Endothelial cell of umbilical vein (primary cell): Measurements from ENCODE around the gene CCDC150. TPM values are rescaled to one million over a fixed set of nuclear protein-coding genes. Genes with fewer than 3 reads are reported as not detected.
"Not testable (repeated sequence)": the region's sequence is repeated elsewhere in the genome, so short reads cannot be mapped to it uniquely, and the experiment has no call there.

Experiments
- BruUV-seq: library from RNA; stranded (reverse); fragments of 400-500 nt; replicated peaks from 2 replicates; lab custom pipeline; 2021; lab: Mats Ljungman, UMichigan
- CTCF ChIA-PET: fragments of 300-600, 350-600 bp; sonication (Branson Sonifier 250); formaldehyde crosslinking; loops from one replicate; lab custom pipeline; 2021; ENCODE audit warnings: antibody characterized with exemption, inconsistent platforms; lab: Charles Lee
- POLR2A ChIA-PET: fragments of 300-600, 350-600 bp; sonication (Branson Sonifier 250); formaldehyde crosslinking; loops from one replicate; lab custom pipeline; 2021; ENCODE audit warnings: antibody characterized with exemption, inconsistent platforms; lab: Charles Lee
- DNase-seq: peaks from one replicate; pipeline ENCODE4 v3.0.0-alpha.2; 2011; ENCODE audit warnings: low read depth, low spot score
- FAIRE-seq: peaks from 2 replicates; lab custom pipeline; 2011; peaks lifted over from hg19 to GRCh38; lab: Jason Lieb, UNC
- H2AFZ ChIP-seq: 2 replicates; pipeline ENCODE4 v1.6.0; 2012; ENCODE audit warnings: low read depth, low read length, control low read depth, inconsistent platforms
- H3K27ac ChIP-seq: 2 replicates; pipeline ENCODE4 v1.5.1; 2011; ENCODE audit warnings: low read depth, mild to moderate bottlenecking, control low read depth, low read length, moderate library complexity; ENCODE audit not compliant: insufficient read depth
- H3K27me3 ChIP-seq, 2 experiments: 2 replicates each; pipeline versions ENCODE4 v1.6.0 to v1.6.1; 2011; ENCODE audit warnings: low read length in 2 of 2, mixed read lengths in 1 of 2; ENCODE audit not compliant: control insufficient read depth in 2 of 2, insufficient read depth in 2 of 2
- H3K36me3 ChIP-seq, 2 experiments: 2 replicates in 1 of 2; 3 replicates in 1 of 2; pipeline ENCODE4 v1.5.1; 2011; ENCODE audit warnings: low read length in 2 of 2, mild to moderate bottlenecking in 1 of 2, moderate library complexity in 1 of 2; ENCODE audit not compliant: control insufficient read depth in 2 of 2, insufficient read depth in 2 of 2; ENCODE audit errors: extremely low read depth in 1 of 2
- H3K4me1 ChIP-seq: 3 replicates; pipeline ENCODE4 v1.5.1; 2011; ENCODE audit warnings: mild to moderate bottlenecking, low read length; ENCODE audit not compliant: control insufficient read depth, insufficient read depth; ENCODE audit errors: extremely low read depth
- H3K4me2 ChIP-seq: 2 replicates; pipeline ENCODE4 v1.6.1; 2011; ENCODE audit warnings: low read length, control low read depth, mixed read lengths; ENCODE audit not compliant: insufficient read depth
- H3K4me3 ChIP-seq, 3 experiments: fragments of 200-600 bp in 1 of 3; sonication (generic), shearing (Covaris generic) in 1 of 3; replicated peaks in 1 of 3; 2 replicates each; pipeline ENCODE4 v1.5.1; 2011 to 2016; ENCODE audit warnings: control low read depth in 3 of 3, low read length in 3 of 3, mild to moderate bottlenecking in 2 of 3, inconsistent platforms in 1 of 3, low read depth in 1 of 3, moderate library complexity in 1 of 3; ENCODE audit not compliant: insufficient read depth in 1 of 3
- H3K79me2 ChIP-seq: 2 replicates; pipeline ENCODE4 v1.6.0; 2012; ENCODE audit warnings: low read length, inconsistent platforms; ENCODE audit not compliant: control insufficient read depth, insufficient read depth
- H3K9ac ChIP-seq: replicated peaks from 2 replicates; pipeline ENCODE3; 2011; ENCODE audit warnings: low read length, control low read depth; ENCODE audit not compliant: insufficient read depth; ENCODE audit errors: extremely low read depth
- H3K9me1 ChIP-seq: replicated peaks from 3 replicates; pipeline ENCODE4 v1.6.0; 2011; ENCODE audit warnings: mild to moderate bottlenecking, low read length; ENCODE audit not compliant: control insufficient read depth, insufficient read depth; ENCODE audit errors: extremely low read depth
- H3K9me3 ChIP-seq: replicated peaks from 2 replicates; pipeline ENCODE4 v1.5.1; 2012; ENCODE audit warnings: low read length, inconsistent platforms; ENCODE audit not compliant: control insufficient read depth, insufficient read depth
- H4K20me1 ChIP-seq: replicated peaks from 2 replicates; pipeline ENCODE3; 2011; ENCODE audit warnings: mild to moderate bottlenecking, low read length; ENCODE audit not compliant: control insufficient read depth, insufficient read depth; ENCODE audit errors: extremely low read depth
- JUN ChIP-seq: IDR thresholded peaks from 2 replicates; pipeline ENCODE4 v1.6.1; 2011; ENCODE audit warnings: borderline replicate concordance, low read depth; ENCODE audit not compliant: insufficient read length, insufficient read depth
- POLR2AphosphoS5 ChIP-seq: IDR thresholded peaks from 2 replicates; pipeline ENCODE4 v1.6.1; 2012; ENCODE audit warnings: low read depth, mild to moderate bottlenecking, control low read depth, low read length, moderate library complexity; ENCODE audit not compliant: insufficient read depth
- dilution Hi-C: fragments of 300-500 bp; cut with MboI; formaldehyde crosslinking; loops from one replicate; pipeline ENCODE4 v1.15.0; 2019; ENCODE audit warnings: low sequenced_read_pairs; ENCODE audit not compliant: extremely low pct_ligation_motif_present
- intact Hi-C: fragments of 100-400 bp; cut with micrococcal nuclease; formaldehyde crosslinking; loops from one replicate; pipeline ENCODE4 v1.10.0; 2022
- polyA plus RNA-seq, 4 experiments: library from polyadenylated mRNA; depleted of rRNA in 3 of 4; stranded (reverse) in 3 of 4; unstranded in 1 of 4; fragments of >200 nt; gene quantifications; 2 replicates each; pipeline versions ENCODE4 v1.2.1 to v1.2.3, GENCODE V29; 2011 to 2012; ENCODE audit warnings: missing spikeins in 1 of 4
- total RNA-seq: library from RNA; stranded (reverse); gene quantifications from 2 replicates; pipeline ENCODE4 v1.2.3, GENCODE V29; 2021

The CCDC150 gene
- total and polyA plus RNA-seq, 2 donors (not counting 3 experiments of a cell fraction or from before 2014, with no cell fraction given): 1.7 to 19.9 TPM

DNA sequence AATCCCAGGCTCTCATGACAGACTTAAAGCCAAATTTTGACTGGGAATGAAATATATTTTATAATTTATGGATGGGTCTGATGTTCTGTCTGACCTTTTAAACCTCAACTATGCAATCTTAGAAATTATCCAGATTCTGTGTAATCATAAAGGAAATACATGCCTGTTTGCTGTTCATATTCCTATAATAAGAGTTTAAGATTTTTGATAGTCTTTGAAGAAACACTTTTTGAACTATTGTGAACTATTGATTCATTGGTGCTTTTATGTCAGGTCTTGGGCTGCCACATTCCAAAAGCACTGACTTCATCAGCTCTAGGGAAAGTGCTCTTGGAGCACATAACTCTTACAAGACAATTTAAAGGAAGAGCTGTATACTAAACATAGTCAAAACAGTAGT lies 64.2 kb downstream of the CCDC150 start:
- H3K9me3 ChIP-seq: no peaks in the 10 kb centered on the region
- no TSS peak for BruUV-seq
- H3K4me1 ChIP-seq: no peaks in the 10 kb centered on the region
- FAIRE-seq (no peak), DNase-seq (no peak)
- H2AFZ ChIP-seq: no peak overlapping the region
- no peaks in the 10 kb centered on the region for H3K27me3 ChIP-seq
- H3K9me1 ChIP-seq: no peaks in the 10 kb centered on the region
- no peak overlapping the region for H3K4me3 ChIP-seq
- H4K20me1 ChIP-seq: no peaks in the 10 kb centered on the region
- ChIA-PET POLR2A (no interaction called here), CTCF (no interaction called here)
- dilution Hi-C loops (no loop called here), intact Hi-C loops (no loop called here)
- no peak overlapping the region for H3K27ac ChIP-seq
- H3K9ac ChIP-seq: no peak overlapping the region
- no peak overlapping the region for H3K4me2 ChIP-seq
- TF ChIP-seq JUN: no peak
- TF ChIP-seq POLR2AphosphoS5: no peak
- no peaks in the 10 kb centered on the region for H3K36me3 ChIP-seq
- H3K79me2 ChIP-seq: no peaks in the 10 kb centered on the region

DNA sequence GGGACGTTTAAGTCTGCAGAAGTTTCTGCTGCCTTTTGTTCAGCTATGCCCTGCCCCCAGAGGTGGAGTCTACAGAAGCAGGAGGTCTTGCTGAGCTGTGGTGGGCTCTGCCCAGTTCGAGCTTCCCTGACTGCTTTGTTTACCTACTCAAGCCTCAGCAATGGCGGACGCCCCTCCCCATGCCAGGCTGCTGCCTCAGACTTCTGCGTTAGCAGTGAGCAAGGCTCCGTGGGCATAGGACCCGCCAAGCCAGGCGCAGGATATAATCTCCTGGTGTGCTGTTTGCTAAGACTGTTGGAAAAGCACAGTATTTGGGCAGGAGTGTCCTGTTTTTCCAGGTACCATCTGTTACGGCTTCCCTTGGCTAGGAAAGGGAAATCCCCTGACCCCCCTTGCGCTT lies 70.5 kb downstream of the CCDC150 start:
- H3K27me3 ChIP-seq, H3K4me2 ChIP-seq, H3K4me1 ChIP-seq, dilution Hi-C loops, H3K27ac ChIP-seq, DNase-seq, FAIRE-seq, H4K20me1 ChIP-seq, H3K9ac ChIP-seq, H3K9me1 ChIP-seq, POLR2A ChIA-PET, CTCF ChIA-PET, H3K36me3 ChIP-seq, H3K79me2 ChIP-seq, H3K4me3 ChIP-seq, BruUV-seq, intact Hi-C loops, H2AFZ ChIP-seq, H3K9me3 ChIP-seq: not testable (repeated sequence)
